ENCODE measurements around the gene ZFAND3. TPM values are rescaled to one million over a fixed set of nuclear protein-coding genes. Genes with fewer than 3 reads are reported as not detected.

Gene ZFAND3
- total RNA-seq, 3 donors from 2014 or later: 34.1 to 53.0 (median 36.0) TPM

DNA sequence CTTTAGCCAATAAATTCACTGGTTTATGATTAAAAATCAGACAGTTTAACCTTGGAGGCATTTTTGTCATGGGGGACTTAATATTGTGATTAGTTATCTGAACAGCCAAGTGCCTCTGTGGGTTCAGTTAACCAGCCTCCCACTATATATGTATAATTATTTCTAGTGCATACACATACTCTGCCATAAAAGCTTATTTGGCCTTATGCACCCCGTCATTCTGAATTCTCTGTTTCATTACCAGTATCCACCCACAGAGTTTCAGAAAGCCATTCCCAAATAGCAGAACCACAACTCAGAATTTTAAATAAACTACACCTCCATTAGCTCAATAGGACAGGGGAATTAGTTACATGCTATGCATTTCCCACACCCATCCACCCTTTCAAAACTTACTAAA lies 279.7 kb downstream of the ZFAND3 start:
- Histone ChIP-seq H3K36me3 (no peaks in the 10 kb centered on the region), H3K4me1 (no peaks in the 10 kb centered on the region), H3K9me3 (no peaks in the 10 kb centered on the region), H3K27ac (no peak overlapping the region), H3K27me3 (no peaks in the 10 kb centered on the region), H3K4me3 (no peak overlapping the region)
- no peak for DNase-seq (ENCODE audit: low spot score in 2 of 2)
- TF ChIP-seq POLR2AphosphoS5 (IDR thresholded peaks at IDR 0.05) (no peak), POLR2A (IDR thresholded peaks at IDR 0.05) (no peak)
- TF ChIP-seq, protein P1, sequence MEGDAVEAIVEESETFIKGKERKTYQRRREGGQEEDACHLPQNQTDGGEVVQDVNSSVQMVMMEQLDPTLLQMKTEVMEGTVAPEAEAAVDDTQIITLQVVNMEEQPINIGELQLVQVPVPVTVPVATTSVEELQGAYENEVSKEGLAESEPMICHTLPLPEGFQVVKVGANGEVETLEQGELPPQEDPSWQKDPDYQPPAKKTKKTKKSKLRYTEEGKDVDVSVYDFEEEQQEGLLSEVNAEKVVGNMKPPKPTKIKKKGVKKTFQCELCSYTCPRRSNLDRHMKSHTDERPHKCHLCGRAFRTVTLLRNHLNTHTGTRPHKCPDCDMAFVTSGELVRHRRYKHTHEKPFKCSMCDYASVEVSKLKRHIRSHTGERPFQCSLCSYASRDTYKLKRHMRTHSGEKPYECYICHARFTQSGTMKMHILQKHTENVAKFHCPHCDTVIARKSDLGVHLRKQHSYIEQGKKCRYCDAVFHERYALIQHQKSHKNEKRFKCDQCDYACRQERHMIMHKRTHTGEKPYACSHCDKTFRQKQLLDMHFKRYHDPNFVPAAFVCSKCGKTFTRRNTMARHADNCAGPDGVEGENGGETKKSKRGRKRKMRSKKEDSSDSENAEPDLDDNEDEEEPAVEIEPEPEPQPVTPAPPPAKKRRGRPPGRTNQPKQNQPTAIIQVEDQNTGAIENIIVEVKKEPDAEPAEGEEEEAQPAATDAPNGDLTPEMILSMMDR (IDR thresholded peaks at IDR 0.05): no peak
- intact Hi-C loops (cut with DNase I; ENCODE audit: low total_unique reads): no loop called here

DNA sequence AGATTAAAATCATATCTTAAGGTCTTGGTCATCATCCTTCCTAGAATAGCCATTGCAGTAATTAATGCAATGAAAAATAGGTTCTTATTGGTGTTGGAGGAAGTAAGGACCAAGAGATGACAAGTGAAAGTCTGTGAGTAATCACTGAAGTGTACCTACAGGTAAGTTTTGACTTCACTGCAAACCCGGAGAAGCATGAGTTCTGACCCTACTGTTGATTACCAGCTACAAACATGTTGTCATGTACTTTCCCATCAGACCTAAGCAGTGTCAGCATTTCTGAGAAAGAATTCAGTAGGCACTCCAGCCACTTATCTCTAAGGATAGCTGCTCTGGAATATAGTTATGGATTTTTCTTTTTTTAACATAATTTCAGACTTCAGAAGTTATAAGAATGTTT lies 280.9 kb downstream of the ZFAND3 start:
- no peaks in the 10 kb centered on the region for H3K27me3 ChIP-seq
- TF ChIP-seq, protein P1 (IDR thresholded peaks at IDR 0.05): no peak
- TF ChIP-seq POLR2AphosphoS5 (IDR thresholded peaks at IDR 0.05) (no peak), POLR2A (IDR thresholded peaks at IDR 0.05) (no peak)
- H3K9me3 ChIP-seq: no peaks in the 10 kb centered on the region
- H3K4me1 ChIP-seq: no peaks in the 10 kb centered on the region
- intact Hi-C loops (cut with DNase I; ENCODE audit: low total_unique reads): no loop called here
- no peak overlapping the region for H3K4me3 ChIP-seq
- no peaks in the 10 kb centered on the region for H3K36me3 ChIP-seq
- no peak for DNase-seq (ENCODE audit: low spot score in 2 of 2)
- no peak overlapping the region for H3K27ac ChIP-seq

DNA sequence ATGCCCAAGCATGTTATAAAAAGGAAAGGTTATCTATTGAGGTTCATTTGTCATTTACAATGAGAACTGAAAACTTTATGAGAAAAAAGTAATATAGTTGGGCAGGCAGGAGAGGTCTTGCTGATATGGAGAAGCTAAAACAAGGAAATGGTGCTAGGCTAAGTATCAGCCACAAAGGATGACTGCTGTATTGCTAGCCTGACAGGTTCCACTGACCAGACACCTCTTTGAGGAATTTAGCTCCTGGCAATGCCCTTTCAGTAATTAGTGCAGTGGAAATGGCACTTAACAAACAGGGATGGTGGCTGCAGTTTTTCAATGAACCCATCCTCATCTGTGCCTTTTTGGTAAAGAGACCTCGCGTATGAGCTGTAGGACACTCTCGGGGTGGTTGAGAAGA lies 284.4 kb downstream of the ZFAND3 start:
- Histone ChIP-seq H3K36me3 (no peaks in the 10 kb centered on the region), H3K27me3 (no peaks in the 10 kb centered on the region), H3K9me3 (no peaks in the 10 kb centered on the region), H3K4me3 (no peak overlapping the region), H3K4me1 (no peaks in the 10 kb centered on the region), H3K27ac (no peak overlapping the region)
- DNase-seq (ENCODE audit: low spot score in 2 of 2): no peak
- intact Hi-C loops (cut with DNase I; ENCODE audit: low total_unique reads): no loop called here
- TF ChIP-seq POLR2A (IDR thresholded peaks at IDR 0.05): no peak
- TF ChIP-seq, protein P1 (IDR thresholded peaks at IDR 0.05): no peak
- TF ChIP-seq POLR2AphosphoS5 (IDR thresholded peaks at IDR 0.05): no peak

DNA sequence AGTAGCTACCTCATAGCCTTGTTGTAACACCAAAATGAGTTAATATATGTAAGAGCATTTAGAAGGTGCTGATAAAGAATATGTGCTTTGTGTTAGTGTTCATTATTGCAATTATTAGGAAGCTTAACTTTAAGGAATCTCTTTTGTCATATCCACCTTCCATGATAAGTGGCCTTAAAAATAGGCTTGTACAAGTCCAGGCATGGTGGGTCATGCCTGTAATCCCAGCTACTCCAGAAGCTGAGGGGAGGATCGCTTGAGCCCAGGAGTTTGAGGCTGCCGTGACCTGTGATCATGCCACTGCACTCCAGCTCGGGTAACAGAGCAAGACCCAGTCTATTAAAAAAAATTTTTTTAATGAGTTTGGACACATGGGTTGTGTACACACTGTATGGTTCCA lies 285.5 kb downstream of the ZFAND3 start:
- intact Hi-C loops (cut with DNase I; ENCODE audit: low total_unique reads): no loop called here
- TF ChIP-seq, protein P1 (IDR thresholded peaks at IDR 0.05): no peak
- no peak for TF ChIP-seq POLR2A (IDR thresholded peaks at IDR 0.05)
- no peak for TF ChIP-seq POLR2AphosphoS5 (IDR thresholded peaks at IDR 0.05)

DNA sequence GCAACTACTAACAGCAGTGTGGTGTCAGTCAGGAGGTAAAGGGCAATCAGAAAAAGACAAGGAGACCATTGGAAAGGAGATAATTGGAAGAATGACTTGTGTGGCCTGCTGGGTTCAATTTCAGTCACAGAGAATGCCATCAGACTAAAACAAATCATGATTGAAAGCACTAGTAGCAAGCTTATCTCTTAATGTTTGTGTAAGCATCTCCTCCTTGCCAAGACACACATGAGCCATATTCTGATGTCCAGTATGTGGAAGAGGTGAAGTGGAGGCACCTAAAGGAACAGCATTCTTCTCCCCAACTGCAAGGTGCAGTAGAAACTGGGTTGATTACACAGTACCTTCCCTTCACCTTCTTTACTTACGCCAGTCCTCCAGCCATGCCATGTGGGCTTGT lies 287.5 kb downstream of the ZFAND3 start:
- no peak for DNase-seq (ENCODE audit: low spot score in 2 of 2)
- H3K27ac ChIP-seq: no peak overlapping the region
- intact Hi-C loops (cut with DNase I; ENCODE audit: low total_unique reads): no loop called here
- H3K9me3 ChIP-seq: no peaks in the 10 kb centered on the region
- no peaks in the 10 kb centered on the region for H3K4me1 ChIP-seq
- H3K27me3 ChIP-seq: no peaks in the 10 kb centered on the region
- no peaks in the 10 kb centered on the region for H3K36me3 ChIP-seq
- TF ChIP-seq POLR2AphosphoS5 (IDR thresholded peaks at IDR 0.05): no peak
- TF ChIP-seq POLR2A (IDR thresholded peaks at IDR 0.05): no peak
- TF ChIP-seq, protein P1 (IDR thresholded peaks at IDR 0.05): no peak
- H3K4me3 ChIP-seq: no peak overlapping the region

More for the DNA sequence above, 285.5 kb downstream of the ZFAND3 start:
- Histone ChIP-seq H3K4me1 (no peaks in the 10 kb centered on the region), H3K9me3 (no peaks in the 10 kb centered on the region), H3K4me3 (no peak overlapping the region), H3K27me3 (no peaks in the 10 kb centered on the region), H3K36me3 (no peaks in the 10 kb centered on the region), H3K27ac (no peak overlapping the region)
- DNase-seq (ENCODE audit: low spot score in 2 of 2): no peak
